ENCODE data around the gene RASSF4. TPM values are rescaled to one million over a fixed set of nuclear protein-coding genes. Genes with fewer than 3 reads are reported as not detected.

The RASSF4 gene
- total RNA-seq, 1 experiment from 2014 or later: 2.8 TPM

- ChIA-PET CTCF (no interaction called here), RAD21 (ENCODE audit: low non-redundant PET in 1 of 2, low total read pairs in 2 of 2, uncharacterized antibody in 2 of 2, unreplicated experiment in 2 of 2) (no interaction called here), POLR2A (no interaction called here)
- no peaks in the 10 kb centered on the region for H4K20me1 ChIP-seq (ENCODE audit: insufficient read depth)
- no peak for ATAC-seq
- no peak overlapping the region for H3K4me2 ChIP-seq (ENCODE audit: low read length)
- DNase-seq (ENCODE audit: low read depth, low spot score): no peak
- H3K4me1 ChIP-seq (ENCODE audit: control insufficient read depth in 1 of 2, insufficient read depth in 2 of 2, low read length in 2 of 2): peaks cover 3 to 17% of the 10 kb centered on the region in 2 experiments; a peak in 3 of 4 replicates
- TF ChIP-seq SRF (IDR thresholded peaks at IDR 0.05; ENCODE audit: low read depth): no peak
- TF ChIP-seq ZBTB33 (IDR thresholded peaks at IDR 0.05; ENCODE audit: extremely low read depth, insufficient replicate concordance, low read length): no peak
- TF ChIP-seq ATF3 (IDR thresholded peaks at IDR 0.05): no peak
- no peak for TF ChIP-seq ELF1 (IDR thresholded peaks at IDR 0.05; ENCODE audit: borderline replicate concordance, low read depth)
- TF ChIP-seq JUND (IDR thresholded peaks at IDR 0.05): no peak
- TF ChIP-seq EZH2 (IDR thresholded peaks at IDR 0.05): no peak
- TF ChIP-seq CBX3 (IDR thresholded peaks at IDR 0.05; ENCODE audit: low read depth): no peak
- TF ChIP-seq YY1 (IDR thresholded peaks at IDR 0.05; ENCODE audit: extremely low read depth, insufficient replicate concordance, low read depth, low read length): no peak
- TF ChIP-seq, protein P1, sequence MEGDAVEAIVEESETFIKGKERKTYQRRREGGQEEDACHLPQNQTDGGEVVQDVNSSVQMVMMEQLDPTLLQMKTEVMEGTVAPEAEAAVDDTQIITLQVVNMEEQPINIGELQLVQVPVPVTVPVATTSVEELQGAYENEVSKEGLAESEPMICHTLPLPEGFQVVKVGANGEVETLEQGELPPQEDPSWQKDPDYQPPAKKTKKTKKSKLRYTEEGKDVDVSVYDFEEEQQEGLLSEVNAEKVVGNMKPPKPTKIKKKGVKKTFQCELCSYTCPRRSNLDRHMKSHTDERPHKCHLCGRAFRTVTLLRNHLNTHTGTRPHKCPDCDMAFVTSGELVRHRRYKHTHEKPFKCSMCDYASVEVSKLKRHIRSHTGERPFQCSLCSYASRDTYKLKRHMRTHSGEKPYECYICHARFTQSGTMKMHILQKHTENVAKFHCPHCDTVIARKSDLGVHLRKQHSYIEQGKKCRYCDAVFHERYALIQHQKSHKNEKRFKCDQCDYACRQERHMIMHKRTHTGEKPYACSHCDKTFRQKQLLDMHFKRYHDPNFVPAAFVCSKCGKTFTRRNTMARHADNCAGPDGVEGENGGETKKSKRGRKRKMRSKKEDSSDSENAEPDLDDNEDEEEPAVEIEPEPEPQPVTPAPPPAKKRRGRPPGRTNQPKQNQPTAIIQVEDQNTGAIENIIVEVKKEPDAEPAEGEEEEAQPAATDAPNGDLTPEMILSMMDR (IDR thresholded peaks at IDR 0.05 in 2 of 3, conservative IDR thresholded peaks at IDR 0.05 in 1 of 3; ENCODE audit: borderline replicate concordance in 1 of 3, insufficient read depth in 1 of 3, low read depth in 2 of 3, low read length in 2 of 3): no peak
- no peak for TF ChIP-seq SIN3A (IDR thresholded peaks at IDR 0.05; ENCODE audit: low read depth)
- TF ChIP-seq, protein P2, sequence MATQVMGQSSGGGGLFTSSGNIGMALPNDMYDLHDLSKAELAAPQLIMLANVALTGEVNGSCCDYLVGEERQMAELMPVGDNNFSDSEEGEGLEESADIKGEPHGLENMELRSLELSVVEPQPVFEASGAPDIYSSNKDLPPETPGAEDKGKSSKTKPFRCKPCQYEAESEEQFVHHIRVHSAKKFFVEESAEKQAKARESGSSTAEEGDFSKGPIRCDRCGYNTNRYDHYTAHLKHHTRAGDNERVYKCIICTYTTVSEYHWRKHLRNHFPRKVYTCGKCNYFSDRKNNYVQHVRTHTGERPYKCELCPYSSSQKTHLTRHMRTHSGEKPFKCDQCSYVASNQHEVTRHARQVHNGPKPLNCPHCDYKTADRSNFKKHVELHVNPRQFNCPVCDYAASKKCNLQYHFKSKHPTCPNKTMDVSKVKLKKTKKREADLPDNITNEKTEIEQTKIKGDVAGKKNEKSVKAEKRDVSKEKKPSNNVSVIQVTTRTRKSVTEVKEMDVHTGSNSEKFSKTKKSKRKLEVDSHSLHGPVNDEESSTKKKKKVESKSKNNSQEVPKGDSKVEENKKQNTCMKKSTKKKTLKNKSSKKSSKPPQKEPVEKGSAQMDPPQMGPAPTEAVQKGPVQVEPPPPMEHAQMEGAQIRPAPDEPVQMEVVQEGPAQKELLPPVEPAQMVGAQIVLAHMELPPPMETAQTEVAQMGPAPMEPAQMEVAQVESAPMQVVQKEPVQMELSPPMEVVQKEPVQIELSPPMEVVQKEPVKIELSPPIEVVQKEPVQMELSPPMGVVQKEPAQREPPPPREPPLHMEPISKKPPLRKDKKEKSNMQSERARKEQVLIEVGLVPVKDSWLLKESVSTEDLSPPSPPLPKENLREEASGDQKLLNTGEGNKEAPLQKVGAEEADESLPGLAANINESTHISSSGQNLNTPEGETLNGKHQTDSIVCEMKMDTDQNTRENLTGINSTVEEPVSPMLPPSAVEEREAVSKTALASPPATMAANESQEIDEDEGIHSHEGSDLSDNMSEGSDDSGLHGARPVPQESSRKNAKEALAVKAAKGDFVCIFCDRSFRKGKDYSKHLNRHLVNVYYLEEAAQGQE (IDR thresholded peaks at IDR 0.05; ENCODE audit: low read depth): no peak
- TF ChIP-seq EZH2phosphoT487 (IDR thresholded peaks at IDR 0.05; ENCODE audit: borderline replicate concordance): no peak
- no peak for TF ChIP-seq MAX (IDR thresholded peaks at IDR 0.05)
- TF ChIP-seq RAD21 (IDR thresholded peaks at IDR 0.05; ENCODE audit: low read depth): no peak
- TF ChIP-seq POLR2AphosphoS5 (IDR thresholded peaks at IDR 0.05; ENCODE audit: low read depth, low read length): no peak
- no peak for TF ChIP-seq TCF7L2 (IDR thresholded peaks at IDR 0.05; ENCODE audit: borderline replicate concordance, extremely low read depth, insufficient read depth, insufficient read length)
- TF ChIP-seq FOSL1 (IDR thresholded peaks at IDR 0.05; ENCODE audit: low read depth): no peak
- TF ChIP-seq CEBPB (IDR thresholded peaks at IDR 0.05; ENCODE audit: low read depth): no peak
- no peak for TF ChIP-seq POLR2A (IDR thresholded peaks at IDR 0.05; ENCODE audit: borderline replicate concordance, extremely low read depth, insufficient read depth, insufficient read length)
- TF ChIP-seq ZNF274 (IDR thresholded peaks at IDR 0.05; ENCODE audit: low read depth, low read length): no peak
- no peaks in the 10 kb centered on the region for H3K27me3 ChIP-seq (ENCODE audit: insufficient read depth, low read length)
- intact Hi-C loops (cut with micrococcal nuclease): no loop called here
- H3K79me2 ChIP-seq (ENCODE audit: insufficient read depth, low read length): no peaks in the 10 kb centered on the region
- H3K9ac ChIP-seq (ENCODE audit: low read length): no peak overlapping the region
- H2AFZ ChIP-seq (ENCODE audit: low read depth, low read length, poor library complexity, severe bottlenecking): no peak overlapping the region
- H3K36me3 ChIP-seq (ENCODE audit: control insufficient read depth in 1 of 2, insufficient read depth in 2 of 2, low read length in 2 of 2): no peaks in the 10 kb centered on the region
- no TSS peak for BruUV-seq (replicated peaks)
- no peaks in the 10 kb centered on the region for H3K9me2 ChIP-seq (ENCODE audit: insufficient read depth)
- no peak overlapping the region for H3K27ac ChIP-seq (ENCODE audit: low read depth, low read length)
- H3K4me3 ChIP-seq (replicated peaks in 1 of 2; ENCODE audit: low read depth in 1 of 2, low read length in 2 of 2): no peak overlapping the region
- H3K9me3 ChIP-seq (ENCODE audit: control insufficient read depth in 1 of 2, insufficient read depth in 1 of 2, low read depth in 1 of 2, low read length in 2 of 2): no peaks in the 10 kb centered on the region
Observed at GRCh38 chr10:44955413-44956070, 4.1 kb upstream of the RASSF4 start.
